ENCODE measurements around the gene CD164.

- TF ChIP-seq CTCF (IDR thresholded peaks at IDR 0.05; ENCODE audit: low read depth, low read length) (no peak), MAX (IDR thresholded peaks at IDR 0.05; ENCODE audit: low read depth, low read length) (no peak)
Measured at GRCh38 chr6:109377717-109378116, 4.5 kb downstream of the CD164 start.
